IgD-negative memory B cell (primary cell): Measurements from ENCODE around the gene CTNNA2. TPM values are rescaled to one million over a fixed set of nuclear protein-coding genes. Genes with fewer than 3 reads are reported as not detected.
A peak's percentile ranks its signal among the peaks of the same experiment; 100 is the strongest.

ENCODE experiments used
- H3K27ac Mint-ChIP-seq, 3 donors: one replicate each; pipeline ENCODE4 v1.8.0; 2020 to 2022; ENCODE audit warnings: mild to moderate bottlenecking in 3 of 3, mixed read lengths in 3 of 3, moderate library complexity in 1 of 3
- H3K27me3 Mint-ChIP-seq: one replicate; pipeline ENCODE4 v1.8.0; 2021; ENCODE audit warnings: mixed read lengths
- H3K36me3 Mint-ChIP-seq: one replicate; pipeline ENCODE4 v1.8.0; 2020; ENCODE audit warnings: mild to moderate bottlenecking, mixed read lengths
- H3K4me1 Mint-ChIP-seq, 3 donors: one replicate each; pipeline ENCODE4 v1.8.0; 2020 to 2022; ENCODE audit warnings: mixed read lengths in 3 of 3, mild to moderate bottlenecking in 1 of 3
- H3K4me3 Mint-ChIP-seq, 4 donors: one replicate each; pipeline ENCODE4 v1.8.0; 2020 to 2022; ENCODE audit warnings: mild to moderate bottlenecking in 4 of 4, mixed read lengths in 4 of 4, moderate library complexity in 3 of 4
- H3K9me3 Mint-ChIP-seq, 3 donors: one replicate each; pipeline ENCODE4 v1.8.0; 2020 to 2021; ENCODE audit warnings: mixed read lengths in 3 of 3, mild to moderate bottlenecking in 1 of 3
- polyA plus RNA-seq: library from polyadenylated mRNA; unstranded; fragments of 300-500 nt; fragmentation: Illumina TruSeq; gene quantifications from one replicate; pipeline ENCODE4 v1.2.3, GENCODE V29; 2021

Gene CTNNA2
- polyA plus RNA-seq, 1 donor from 2014 or later, result not detected

- Mint-ChIP-seq H3K9me3 (peaks cover 3 to 13% (median 7%) of the 10 kb centered on the region in 3 donors), H3K4me1 (no peaks in the 10 kb centered on the region), H3K4me3 (no peak overlapping the region), H3K27ac (no peak overlapping the region), H3K27me3 (no peaks in the 10 kb centered on the region), H3K36me3 (no peaks in the 10 kb centered on the region)
These were observed 307.4 kb downstream of the CTNNA2 start for GRCh38 chr2:79820281-79820680.

- no peak overlapping the region for H3K4me3 Mint-ChIP-seq
- peaks cover 4 to 15% (median 13%) of the 10 kb centered on the region in 3 donors for H3K9me3 Mint-ChIP-seq
- H3K36me3 Mint-ChIP-seq, result no peaks in the 10 kb centered on the region
- no peaks in the 10 kb centered on the region for H3K27me3 Mint-ChIP-seq
- H3K27ac Mint-ChIP-seq, result no peak overlapping the region
- no peaks in the 10 kb centered on the region for H3K4me1 Mint-ChIP-seq
These were observed 309.3 kb downstream of the CTNNA2 start for GRCh38 chr2:79822136-79822535.

- Mint-ChIP-seq H3K27ac (no peak overlapping the region), H3K9me3 (peaks cover 4 to 15% (median 11%) of the 10 kb centered on the region in 3 donors)
These were observed 311.4 kb downstream of the CTNNA2 start for GRCh38 chr2:79824086-79824786.

DNA sequence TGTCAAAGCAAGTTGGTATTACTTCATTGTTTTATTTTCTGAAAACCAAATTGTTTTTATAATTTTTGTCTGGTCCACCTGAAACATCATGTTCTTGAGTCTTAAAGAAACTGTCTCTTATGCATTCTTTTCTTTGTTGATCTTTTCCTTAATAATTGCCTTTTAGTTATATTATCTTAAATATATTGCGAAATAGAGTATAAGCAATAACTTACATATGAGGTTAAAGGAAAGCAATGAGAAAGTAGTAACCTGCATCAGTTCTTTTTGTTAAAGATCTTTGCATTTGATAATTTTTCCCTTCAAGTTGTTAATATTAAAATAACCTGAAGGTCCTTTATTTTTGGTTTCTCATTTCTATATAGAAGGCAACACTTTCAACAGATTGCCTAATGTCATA lies 315.0 kb downstream of the CTNNA2 start:
- peaks cover 4 to 15% (median 9%) of the 10 kb centered on the region in 3 donors for H3K9me3 Mint-ChIP-seq

More at GRCh38 chr2:79824086-79824786, 311.4 kb downstream of the CTNNA2 start:
- H3K36me3 Mint-ChIP-seq, result no peaks in the 10 kb centered on the region
- H3K27me3 Mint-ChIP-seq, result no peaks in the 10 kb centered on the region
- H3K4me1 Mint-ChIP-seq, result no peaks in the 10 kb centered on the region
- H3K4me3 Mint-ChIP-seq, result no peak overlapping the region

DNA sequence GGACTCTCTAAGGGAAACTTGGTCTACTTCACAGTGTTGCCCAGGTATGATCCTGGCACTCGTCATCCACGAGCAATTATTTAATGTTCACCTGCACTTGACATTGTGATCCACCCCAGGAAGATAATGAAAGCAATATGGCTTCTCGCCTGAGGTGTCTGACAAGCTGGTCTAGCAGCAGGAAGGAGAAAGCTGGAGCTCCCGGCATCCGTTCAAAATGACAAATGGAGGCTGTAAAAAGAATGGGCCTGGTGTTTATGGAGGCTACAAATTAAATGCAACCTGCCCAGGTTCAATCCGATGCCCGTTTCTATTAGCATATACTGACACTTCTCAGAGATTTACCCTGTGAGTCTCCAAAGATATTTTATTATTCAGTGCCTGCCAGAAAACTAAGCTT lies 317.6 kb downstream of the CTNNA2 start:
- Mint-ChIP-seq H3K36me3 (no peaks in the 10 kb centered on the region), H3K27ac (no peak overlapping the region), H3K4me1 (no peaks in the 10 kb centered on the region), H3K4me3 (no peak overlapping the region), H3K27me3 (no peaks in the 10 kb centered on the region), H3K9me3 (peaks cover 2 to 10% (median 3%) of the 10 kb centered on the region in 3 donors)

More for the DNA sequence above, 315.0 kb downstream of the CTNNA2 start:
- Mint-ChIP-seq H3K36me3 (no peaks in the 10 kb centered on the region), H3K4me3 (no peak overlapping the region), H3K27ac (no peak overlapping the region), H3K27me3 (no peaks in the 10 kb centered on the region), H3K4me1 (no peaks in the 10 kb centered on the region)

DNA sequence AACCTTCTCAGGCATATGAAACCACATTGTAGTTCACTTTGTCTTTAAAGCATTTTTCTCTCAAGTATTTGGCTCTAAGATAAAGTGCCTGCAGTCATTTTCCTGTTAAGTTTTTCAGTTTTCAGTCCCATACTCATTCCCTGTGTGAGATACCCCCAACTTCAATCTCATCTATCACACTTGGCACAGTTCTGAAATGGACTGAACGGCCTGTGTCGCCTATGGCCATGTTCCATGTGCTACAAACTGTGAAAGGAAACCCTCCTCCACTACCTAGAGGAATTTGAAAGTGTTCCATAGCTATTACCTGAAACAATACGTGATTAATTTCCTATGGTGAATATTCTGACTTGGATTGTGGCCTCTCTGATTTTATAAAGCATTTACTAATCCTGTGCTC lies 319.1 kb downstream of the CTNNA2 start:
- H3K36me3 Mint-ChIP-seq, result no peaks in the 10 kb centered on the region
- peaks cover 2 to 4% (median 4%) of the 10 kb centered on the region in 3 donors for H3K9me3 Mint-ChIP-seq
- H3K27me3 Mint-ChIP-seq, result no peaks in the 10 kb centered on the region
- H3K27ac Mint-ChIP-seq, result no peak overlapping the region
- H3K4me1 Mint-ChIP-seq, result no peaks in the 10 kb centered on the region
- H3K4me3 Mint-ChIP-seq, result no peak overlapping the region

DNA sequence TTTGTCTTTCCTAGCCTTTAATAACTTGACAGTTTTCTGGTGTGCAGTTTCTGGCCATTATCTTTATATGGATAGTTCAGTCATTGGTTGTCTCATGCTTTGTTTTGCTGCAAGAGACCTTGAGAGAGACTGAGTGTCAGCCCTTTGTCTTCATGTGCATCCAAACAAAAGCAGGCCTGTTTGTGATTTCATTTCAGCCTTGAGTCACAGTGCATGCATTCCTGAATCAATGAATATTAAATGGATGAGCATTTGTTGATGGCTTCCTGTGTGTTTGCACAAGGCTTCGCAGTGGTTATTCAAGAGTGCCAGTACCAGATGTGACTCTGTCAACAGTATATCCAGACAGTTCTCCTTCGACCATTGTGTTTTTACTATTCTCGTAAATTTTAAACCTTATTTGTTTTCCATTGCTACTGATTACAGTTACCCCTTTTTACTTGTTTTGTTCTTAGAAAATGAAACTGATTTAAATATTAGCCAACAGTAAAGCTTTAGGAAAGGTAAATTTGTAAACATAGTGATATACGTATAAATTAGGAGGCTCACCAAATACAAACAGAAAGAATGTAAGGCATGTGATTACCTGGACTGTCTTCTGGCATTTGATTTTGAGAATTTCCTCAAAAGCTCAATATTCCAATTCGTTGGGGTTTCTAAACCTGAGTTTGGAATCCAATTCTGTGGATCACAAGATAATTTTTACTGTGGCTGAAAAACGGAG lies 319.8 kb downstream of the CTNNA2 start:
- Mint-ChIP-seq H3K4me3 (no peak overlapping the region), H3K27me3 (no peaks in the 10 kb centered on the region), H3K4me1 (no peaks in the 10 kb centered on the region), H3K27ac (no peak overlapping the region), H3K36me3 (no peaks in the 10 kb centered on the region), H3K9me3 (peaks cover 2 to 4% (median 4%) of the 10 kb centered on the region in 3 donors)

DNA sequence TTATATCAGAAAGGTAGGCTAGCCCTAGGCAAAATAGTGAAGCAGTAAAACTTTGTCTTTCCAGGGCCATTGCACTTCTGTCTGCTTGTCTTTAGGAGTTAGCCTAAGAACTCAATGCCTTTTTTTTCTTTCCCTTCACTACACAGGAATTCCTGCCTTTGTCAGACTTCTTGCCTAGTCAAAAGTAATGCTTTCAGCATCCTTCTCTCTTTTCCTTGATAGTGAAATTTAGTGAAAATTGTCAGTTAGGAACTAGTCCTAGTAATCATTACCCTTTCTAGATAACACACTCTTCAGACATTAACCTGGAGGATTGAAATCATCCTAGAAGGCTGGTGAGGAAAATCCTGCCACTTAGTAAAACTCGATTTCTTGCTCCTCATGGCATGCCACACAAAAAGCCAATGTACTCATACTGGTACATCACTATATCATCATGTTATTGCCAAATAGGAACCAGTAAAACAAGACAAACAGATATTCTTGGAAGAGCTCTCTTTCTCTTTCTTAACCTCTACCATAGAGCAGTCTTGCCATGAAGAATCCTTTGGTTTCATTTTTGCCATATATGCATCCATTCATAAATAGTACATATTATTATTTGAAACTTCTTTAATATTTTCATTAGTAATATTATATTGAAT lies 320.5 kb downstream of the CTNNA2 start:
- H3K36me3 Mint-ChIP-seq, result no peaks in the 10 kb centered on the region
- no peaks in the 10 kb centered on the region for H3K4me1 Mint-ChIP-seq
- no peak overlapping the region for H3K4me3 Mint-ChIP-seq
- H3K9me3 Mint-ChIP-seq, result peaks cover 2 to 4% (median 4%) of the 10 kb centered on the region in 3 donors
- H3K27me3 Mint-ChIP-seq, result no peaks in the 10 kb centered on the region
- no peak overlapping the region for H3K27ac Mint-ChIP-seq

DNA sequence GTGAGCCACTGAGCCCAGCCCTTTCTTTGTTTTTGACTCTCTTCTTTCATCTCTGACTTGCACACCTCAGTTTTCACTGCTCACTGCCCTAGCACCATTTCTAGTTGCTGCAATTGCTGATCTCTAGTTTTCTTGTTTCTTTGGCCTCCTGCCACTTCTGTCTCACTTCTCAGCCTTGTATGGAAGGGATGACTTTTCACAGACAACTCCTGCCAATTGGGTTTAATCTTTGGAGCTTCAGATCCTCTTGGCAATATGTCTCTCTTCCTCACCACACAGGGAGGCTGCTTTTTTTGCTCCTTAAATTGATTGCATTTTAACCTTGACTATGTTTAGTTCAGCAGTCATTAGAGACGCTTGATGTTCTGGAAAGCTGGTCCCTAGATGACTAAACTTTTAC lies 323.1 kb downstream of the CTNNA2 start:
- H3K9me3 Mint-ChIP-seq, result peaks cover 2 to 5% (median 4%) of the 10 kb centered on the region in 3 donors
- no peaks in the 10 kb centered on the region for H3K27me3 Mint-ChIP-seq
- H3K36me3 Mint-ChIP-seq, result no peaks in the 10 kb centered on the region
- no peak overlapping the region for H3K27ac Mint-ChIP-seq
- no peaks in the 10 kb centered on the region for H3K4me1 Mint-ChIP-seq
- H3K4me3 Mint-ChIP-seq, result no peak overlapping the region

DNA sequence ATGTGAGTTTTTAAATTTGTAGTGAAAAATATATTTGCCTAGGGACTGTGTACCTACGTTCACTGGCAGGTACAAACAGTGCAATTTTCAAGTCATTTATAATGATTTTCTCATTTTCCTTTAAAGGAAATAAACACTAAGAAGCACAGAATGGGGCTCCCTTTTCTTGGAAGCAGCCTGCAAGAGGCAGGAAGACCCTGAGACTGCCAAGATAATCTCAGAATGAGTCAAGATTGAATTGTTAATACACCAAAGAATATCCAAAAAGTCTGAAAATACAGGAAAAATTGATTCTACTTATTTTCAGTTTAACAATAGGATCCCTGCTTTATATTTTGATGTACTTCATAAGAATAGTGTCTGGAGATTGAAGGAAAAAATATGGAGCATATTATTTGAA lies 331.2 kb downstream of the CTNNA2 start:
- peaks cover 0 to 9% (median 2%) of the 10 kb centered on the region in 3 donors for H3K9me3 Mint-ChIP-seq
- H3K27me3 Mint-ChIP-seq, result no peaks in the 10 kb centered on the region
- no peaks in the 10 kb centered on the region for H3K4me1 Mint-ChIP-seq
- no peaks in the 10 kb centered on the region for H3K36me3 Mint-ChIP-seq
- no peak overlapping the region for H3K4me3 Mint-ChIP-seq
- H3K27ac Mint-ChIP-seq, result no peak overlapping the region

- Mint-ChIP-seq H3K36me3 (no peaks in the 10 kb centered on the region), H3K9me3 (peaks cover 0 to 5% (median 0%) of the 10 kb centered on the region in 3 donors), H3K27me3 (no peaks in the 10 kb centered on the region), H3K4me3 (no peak overlapping the region), H3K27ac (no peak overlapping the region), H3K4me1 (no peaks in the 10 kb centered on the region)
These were observed 334.0 kb downstream of the CTNNA2 start for GRCh38 chr2:79846878-79847277.

DNA sequence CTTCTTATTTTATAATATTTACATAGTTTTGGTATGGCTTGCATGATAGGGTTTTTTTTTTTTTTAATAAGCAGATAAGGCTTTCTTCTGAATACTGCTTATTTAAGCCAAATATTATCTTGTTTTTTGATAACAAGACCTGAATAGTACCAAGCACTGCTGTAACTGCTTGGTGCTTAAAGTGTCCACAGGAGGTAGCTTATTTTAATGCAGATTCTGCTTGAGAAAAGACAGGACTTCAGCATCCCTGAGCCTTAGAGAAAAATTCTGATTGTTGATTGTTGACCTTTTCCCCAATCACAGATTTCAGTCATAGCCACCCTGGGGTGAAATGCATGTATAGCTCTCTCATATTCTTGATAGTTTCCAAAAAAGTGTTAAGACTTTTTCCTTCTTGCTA lies 336.4 kb downstream of the CTNNA2 start:
- H3K27ac Mint-ChIP-seq, result no peak overlapping the region
- H3K36me3 Mint-ChIP-seq, result no peaks in the 10 kb centered on the region
- H3K4me1 Mint-ChIP-seq, result no peaks in the 10 kb centered on the region
- H3K4me3 Mint-ChIP-seq, result no peak overlapping the region
- H3K9me3 Mint-ChIP-seq, result peaks cover 0 to 10% (median 1%) of the 10 kb centered on the region in 3 donors
- H3K27me3 Mint-ChIP-seq, result no peaks in the 10 kb centered on the region

DNA sequence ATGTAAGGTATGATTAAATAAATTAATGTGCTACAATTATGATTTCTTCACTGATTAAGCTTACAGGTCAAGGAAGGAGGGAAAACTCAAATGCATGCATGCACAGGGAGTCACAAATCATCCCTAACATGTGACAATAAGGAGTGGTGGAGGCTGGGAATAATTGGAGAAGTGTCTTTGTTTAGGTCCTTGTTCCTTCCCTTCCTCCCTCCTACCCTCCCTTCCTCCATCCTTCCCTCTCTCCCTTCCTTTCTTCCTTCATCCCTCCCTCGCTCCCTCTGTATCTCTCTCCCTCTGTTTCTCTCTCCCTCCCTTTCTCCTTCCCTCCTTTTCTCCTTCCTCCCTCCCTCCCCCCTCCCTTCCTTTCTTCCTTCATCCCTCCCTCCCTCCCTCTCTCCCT lies 337.1 kb downstream of the CTNNA2 start:
- Mint-ChIP-seq H3K9me3 (peaks cover 0 to 14% (median 1%) of the 10 kb centered on the region in 3 donors), H3K27ac (no peak overlapping the region), H3K4me1 (no peaks in the 10 kb centered on the region), H3K4me3 (no peak overlapping the region), H3K27me3 (no peaks in the 10 kb centered on the region), H3K36me3 (no peaks in the 10 kb centered on the region)

DNA sequence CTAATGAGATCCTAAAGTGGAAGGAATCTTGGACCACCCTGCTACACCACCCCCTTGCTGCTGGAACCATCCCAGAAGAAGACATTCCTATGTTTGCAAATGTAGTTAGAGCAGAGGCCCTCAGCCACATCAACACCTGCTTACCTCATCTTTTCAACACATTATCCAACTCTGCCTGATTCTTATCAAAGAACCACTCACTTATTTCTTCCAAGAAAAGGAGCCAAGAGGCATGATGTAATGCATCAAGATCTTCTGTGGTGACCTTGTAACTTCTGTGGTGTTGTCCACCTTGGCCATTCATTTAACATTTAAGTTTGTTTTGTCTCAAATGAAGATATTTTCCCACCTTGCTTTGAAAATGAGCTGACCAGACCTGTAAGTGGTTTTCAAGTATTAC lies 338.1 kb downstream of the CTNNA2 start:
- no peaks in the 10 kb centered on the region for H3K36me3 Mint-ChIP-seq
- peaks cover 1 to 17% (median 3%) of the 10 kb centered on the region in 3 donors for H3K9me3 Mint-ChIP-seq
- H3K27me3 Mint-ChIP-seq, result no peaks in the 10 kb centered on the region
- H3K4me1 Mint-ChIP-seq, result no peaks in the 10 kb centered on the region
- no peak overlapping the region for H3K4me3 Mint-ChIP-seq
- no peak overlapping the region for H3K27ac Mint-ChIP-seq

GRCh38 chr2:79855264-79856006 lies 342.6 kb downstream of the CTNNA2 start:
- Mint-ChIP-seq H3K36me3 (no peaks in the 10 kb centered on the region), H3K4me3 (peak overlapping the region in 1 of 4 donors; percentile 65), H3K27ac (no peak overlapping the region), H3K27me3 (no peaks in the 10 kb centered on the region), H3K4me1 (no peaks in the 10 kb centered on the region), H3K9me3 (peaks cover 4 to 12% (median 6%) of the 10 kb centered on the region in 3 donors)
